Dendritic cell treated with granulocyte-macrophage colony-stimulating factor and Interleukin-4, amounts not matched to agents 40 ng/mL and 50 ng/mL, for 4 days (primary cell): ENCODE data around the gene STX17.

Source experiments
- H3K27ac Mint-ChIP-seq: one replicate; pipeline ENCODE4 v1.8.0; 2022; ENCODE audit warnings: mild to moderate bottlenecking, mixed read lengths
- H3K27me3 Mint-ChIP-seq: one replicate; pipeline ENCODE4 v1.8.0; 2022; ENCODE audit warnings: mild to moderate bottlenecking, mixed read lengths
- H3K36me3 Mint-ChIP-seq: one replicate; pipeline ENCODE4 v1.8.0; 2022; ENCODE audit warnings: low read depth, mixed read lengths
- H3K4me1 Mint-ChIP-seq: one replicate; pipeline ENCODE4 v1.8.0; 2022; ENCODE audit warnings: low read depth, mixed read lengths
- H3K4me3 Mint-ChIP-seq: one replicate; pipeline ENCODE4 v1.8.0; 2022; ENCODE audit warnings: mild to moderate bottlenecking, moderate library complexity, mixed read lengths
- H3K9me3 Mint-ChIP-seq: one replicate; pipeline ENCODE4 v1.8.0; 2022; ENCODE audit warnings: mixed read lengths
- intact Hi-C: fragments of 100-400 bp; cut with micrococcal nuclease; formaldehyde crosslinking; loops from one replicate; pipeline ENCODE4 v1.15.0; 2022

The STX17 gene

GRCh38 chr9:100013573-100013972 lies 107.1 kb downstream of the STX17 start:
- intact Hi-C loops: loop anchor here (5.0 to 10.0 kb wide), 4 partner anchors 206 to 831 kb away; no protein-coding TSS in a partner anchor
- Mint-ChIP-seq H3K4me1 (no peaks in the 10 kb centered on the region), H3K27me3 (no peaks in the 10 kb centered on the region), H3K9me3 (no peaks in the 10 kb centered on the region), H3K4me3 (no peak overlapping the region), H3K36me3 (peaks cover 62% of the 10 kb centered on the region), H3K27ac (no peak overlapping the region)

GRCh38 chr9:100014846-100015245 lies 108.4 kb downstream of the STX17 start:
- peaks cover 65% of the 10 kb centered on the region for H3K36me3 Mint-ChIP-seq
- H3K4me1 Mint-ChIP-seq: no peaks in the 10 kb centered on the region
- intact Hi-C loops: loop anchor here (5.0 to 10.0 kb wide), 4 partner anchors 208 to 833 kb away; no protein-coding TSS in a partner anchor

GRCh38 chr9:100019541-100019940 lies 113.1 kb downstream of the STX17 start:
- Mint-ChIP-seq H3K27ac (no peak overlapping the region), H3K4me1 (no peaks in the 10 kb centered on the region), H3K4me3 (no peak overlapping the region), H3K27me3 (no peaks in the 10 kb centered on the region), H3K9me3 (no peaks in the 10 kb centered on the region), H3K36me3 (peaks cover 66% of the 10 kb centered on the region)
- intact Hi-C loops: loop anchor here (10.0 kb wide), 1 partner anchor 755 kb away; no protein-coding TSS in a partner anchor

More at GRCh38 chr9:100014846-100015245, 108.4 kb downstream of the STX17 start:
- H3K27me3 Mint-ChIP-seq: no peaks in the 10 kb centered on the region
- H3K4me3 Mint-ChIP-seq: no peak overlapping the region
- no peaks in the 10 kb centered on the region for H3K9me3 Mint-ChIP-seq
- H3K27ac Mint-ChIP-seq: no peak overlapping the region
